ENCODE data around the gene FOXP4.

FOXP4 gene

GRCh38 chr6:41566961-41567360 lies 20.8 kb downstream of the FOXP4 start:
- no peak for DNase-seq

GRCh38 chr6:41567684-41568083 lies 21.5 kb downstream of the FOXP4 start:
- DNase-seq = no peak

- DNase-seq = no peak
Measured at GRCh38 chr6:41568202-41568584, 22.0 kb downstream of the FOXP4 start.

GRCh38 chr6:41568585-41569384 lies 22.6 kb downstream of the FOXP4 start:
- no peak for DNase-seq

- DNase-seq = no peak
Measured at GRCh38 chr6:41570259-41570615, 24.1 kb downstream of the FOXP4 start.

GRCh38 chr6:41571021-41571780 lies 25.0 kb downstream of the FOXP4 start:
- DNase-seq = no peak

- no peak for DNase-seq
Measured at GRCh38 chr6:41572613-41573012, 26.4 kb downstream of the FOXP4 start.

GRCh38 chr6:41573276-41573675 lies 27.1 kb downstream of the FOXP4 start:
- no peak for DNase-seq

- DNase-seq = no peak
Measured at GRCh38 chr6:41573985-41574384, 27.8 kb downstream of the FOXP4 start.

- no peak for DNase-seq
Measured at GRCh38 chr6:41575598-41575997, 29.4 kb downstream of the FOXP4 start.

- no peak for DNase-seq
Measured at GRCh38 chr6:41576667-41577066, 30.5 kb downstream of the FOXP4 start.

GRCh38 chr6:41577356-41578216 lies 31.4 kb downstream of the FOXP4 start:
- no peak for DNase-seq

GRCh38 chr6:41578217-41579087 lies 32.3 kb downstream of the FOXP4 start:
- no peak for DNase-seq

GRCh38 chr6:41579088-41579610 lies 33.0 kb downstream of the FOXP4 start:
- DNase-seq = no peak

GRCh38 chr6:41580690-41581089 lies 34.5 kb downstream of the FOXP4 start:
- no peak for DNase-seq

- no peak for DNase-seq
Measured at GRCh38 chr6:41581381-41581991, 35.3 kb downstream of the FOXP4 start.

- DNase-seq = no peak
Measured at GRCh38 chr6:41582540-41582939, 36.4 kb downstream of the FOXP4 start.

GRCh38 chr6:41583565-41583964 lies 37.4 kb downstream of the FOXP4 start:
- DNase-seq = no peak

- DNase-seq = no peak
Measured at GRCh38 chr6:41584205-41584604, 38.0 kb downstream of the FOXP4 start.

GRCh38 chr6:41584668-41585205 lies 38.6 kb downstream of the FOXP4 start:
- DNase-seq = no peak

- no peak for DNase-seq
Measured at GRCh38 chr6:41585605-41586004, 39.4 kb downstream of the FOXP4 start.
